Activated CD4-positive, CD25-positive, alpha-beta regulatory T cell (primary cell): ENCODE measurements around the gene IFIH1.

Experiments
- DNase-seq, 4 experiments: peaks; one replicate each; lab custom pipeline; 2025; lab: John Stamatoyannopoulos, UW

Gene IFIH1

DNA sequence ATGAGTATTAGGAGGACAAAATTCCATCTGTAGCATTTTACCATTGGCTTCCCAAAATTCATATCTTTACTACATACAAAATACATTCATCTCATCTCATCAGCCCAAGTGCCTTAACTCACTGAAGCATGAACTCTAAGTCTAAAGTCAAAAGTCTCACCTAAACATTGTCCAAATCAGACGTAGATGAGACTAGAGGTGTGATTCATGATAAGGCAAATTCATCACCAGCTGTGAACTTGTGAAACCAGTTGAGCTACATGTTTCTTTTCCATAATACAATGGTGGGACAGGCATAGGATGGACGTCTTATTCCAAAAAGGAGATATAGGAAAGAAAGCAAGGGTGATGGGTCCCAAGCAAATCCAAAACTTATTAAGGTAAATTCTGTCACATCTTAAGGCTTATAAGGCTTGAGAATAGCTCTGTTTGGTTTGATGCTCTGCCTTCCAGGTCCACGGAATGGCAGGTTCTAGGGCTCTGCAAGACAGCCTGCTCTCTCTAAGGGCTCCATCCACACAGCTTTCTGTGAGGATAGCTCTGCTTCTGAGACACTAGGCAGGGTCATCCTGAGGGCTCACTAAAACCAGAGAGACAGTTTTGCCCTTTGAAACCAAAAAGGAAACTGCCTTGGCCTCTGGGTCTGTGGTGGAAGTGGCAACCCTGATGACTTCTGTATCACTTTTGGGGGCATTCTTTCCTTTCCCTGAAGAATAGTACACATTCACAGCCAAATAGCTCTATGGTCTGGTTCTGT, 9.6 kb downstream of the IFIH1 start:
- no peak for DNase-seq

DNA sequence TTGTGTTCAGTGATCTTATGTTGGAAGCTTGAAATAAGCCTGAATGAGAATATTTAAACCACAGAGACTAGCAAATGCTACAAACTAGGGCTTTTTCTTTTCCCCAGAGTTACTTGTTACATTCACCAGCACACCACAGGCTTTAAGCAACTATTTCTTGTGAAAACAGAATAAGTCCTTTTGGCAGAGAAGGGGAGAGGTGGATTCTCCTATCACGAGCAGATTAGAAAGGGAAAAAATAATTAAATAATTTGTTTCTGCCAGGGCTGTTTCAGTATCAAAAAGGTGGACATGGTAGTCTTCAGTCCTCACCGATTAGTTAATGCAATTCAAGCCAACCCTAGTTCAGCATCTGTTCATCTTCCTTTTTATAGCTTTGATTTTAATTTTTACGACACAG, 12.6 kb downstream of the IFIH1 start:
- DNase-seq: no peak

DNA sequence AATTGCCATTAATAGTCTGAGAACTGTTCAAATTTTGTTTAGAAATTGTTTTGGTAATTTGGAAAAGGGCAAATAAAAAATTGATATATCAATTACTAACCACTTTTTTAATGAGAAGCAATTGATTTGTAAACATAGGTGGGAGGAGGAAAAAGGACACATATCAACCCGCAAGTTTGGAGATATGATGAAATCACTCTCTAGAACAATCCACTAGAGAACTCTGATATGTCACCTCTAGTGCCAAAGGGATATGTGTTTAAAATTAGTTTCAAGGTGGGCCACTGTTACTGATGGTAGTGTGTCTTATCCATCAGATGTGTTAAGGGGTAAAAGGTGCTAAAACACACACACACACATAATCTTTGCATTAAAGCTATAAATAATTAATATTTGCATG, 16.6 kb downstream of the IFIH1 start:
- no peak for DNase-seq

DNA sequence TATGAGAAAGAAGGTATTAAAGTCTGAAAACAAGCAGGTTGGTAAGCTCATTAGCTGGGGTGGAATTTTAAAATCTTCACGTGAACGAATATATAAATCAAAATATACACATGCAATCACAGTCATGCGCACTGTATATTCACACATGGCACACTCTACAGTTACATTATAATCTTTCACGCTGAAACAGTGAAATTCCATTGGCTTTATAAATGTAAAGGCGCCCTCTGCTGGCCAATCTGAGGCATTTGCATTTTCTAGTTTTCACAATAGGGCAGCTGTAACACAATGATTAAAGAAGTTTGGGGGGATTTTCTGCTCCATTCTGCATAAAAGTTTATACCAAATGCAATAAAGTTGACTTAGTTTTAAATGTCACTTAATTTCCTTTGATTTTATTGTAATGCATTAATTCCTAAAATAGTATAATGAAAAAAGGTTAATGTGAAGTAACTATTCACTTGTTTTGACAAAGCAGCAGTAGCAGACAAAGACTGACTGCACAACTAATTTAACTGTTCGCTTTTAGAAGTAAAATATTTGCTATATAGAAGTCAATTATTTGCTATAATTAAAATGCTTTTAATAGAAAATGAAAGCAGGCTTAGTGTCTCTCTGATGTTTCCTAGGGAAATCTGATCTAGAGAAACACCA, 17.2 kb downstream of the IFIH1 start:
- peak; percentile 2 to 26 (median 16) for DNase-seq

- DNase-seq: no peak
Measured at GRCh38 chr2:162300266-162300665, 18.2 kb downstream of the IFIH1 start.

DNA sequence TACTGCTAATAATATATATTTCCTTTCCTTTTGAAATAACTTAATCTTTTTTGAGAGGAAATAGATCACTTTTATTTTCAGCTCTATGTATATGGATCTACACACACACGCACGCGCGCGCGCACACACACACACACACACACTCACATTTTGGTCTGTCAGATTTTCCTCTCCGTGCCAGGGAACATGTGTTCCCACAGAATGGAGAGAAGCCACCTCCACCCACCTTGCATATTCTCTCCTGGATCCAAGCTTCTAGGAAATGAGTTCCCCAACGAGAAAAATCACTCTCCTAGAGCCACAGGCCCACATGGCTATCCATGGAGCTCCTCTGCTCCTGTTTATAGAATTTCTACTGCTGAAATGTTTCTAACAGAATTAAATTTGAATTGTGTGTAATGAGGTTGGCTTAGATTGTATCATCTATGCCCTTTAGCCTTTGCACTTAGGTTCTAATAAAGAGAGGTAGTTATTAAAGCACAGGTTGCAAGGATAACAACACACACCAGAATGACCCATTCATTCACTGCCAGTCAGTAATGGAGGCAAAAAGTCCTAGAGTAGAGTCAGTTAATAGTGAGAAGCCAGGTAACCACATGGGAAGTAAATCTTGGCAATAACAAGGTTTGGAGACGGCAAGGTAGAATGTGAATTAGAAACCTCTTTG, 19.7 kb downstream of the IFIH1 start:
- DNase-seq: no peak

DNA sequence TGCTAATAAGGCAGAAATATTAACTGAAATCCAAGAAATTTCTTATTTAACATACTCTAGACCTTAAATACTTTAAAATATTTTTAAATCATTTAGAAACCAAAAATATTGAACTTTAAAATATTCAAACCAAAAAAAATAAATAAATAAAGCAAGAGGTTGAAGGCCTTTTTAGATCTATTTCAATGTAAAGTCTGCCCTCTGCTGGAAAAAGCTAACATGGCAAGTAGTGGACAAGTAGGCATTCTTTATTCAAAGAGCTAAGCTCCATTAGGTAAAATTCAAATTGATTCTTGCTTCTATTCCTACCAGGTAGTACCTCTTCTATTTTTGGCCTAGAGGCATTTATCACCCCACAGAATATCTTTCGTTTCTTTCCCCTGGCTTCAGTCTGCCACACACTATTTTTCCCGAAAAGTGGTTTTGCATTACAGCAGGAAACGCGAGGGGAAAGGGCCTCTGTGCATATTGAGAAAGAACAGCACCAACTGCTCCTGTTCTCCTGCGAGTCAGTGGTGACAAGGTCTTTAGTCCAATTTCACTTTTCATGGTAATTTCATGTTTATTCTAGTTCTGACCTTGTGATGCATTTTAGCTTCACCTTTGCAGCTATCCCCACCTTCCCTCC, 20.4 kb downstream of the IFIH1 start:
- peak; percentile 6 to 34 (median 25) for DNase-seq

- DNase-seq: no peak
Measured at GRCh38 chr2:162295009-162295408, 23.5 kb downstream of the IFIH1 start.

DNA sequence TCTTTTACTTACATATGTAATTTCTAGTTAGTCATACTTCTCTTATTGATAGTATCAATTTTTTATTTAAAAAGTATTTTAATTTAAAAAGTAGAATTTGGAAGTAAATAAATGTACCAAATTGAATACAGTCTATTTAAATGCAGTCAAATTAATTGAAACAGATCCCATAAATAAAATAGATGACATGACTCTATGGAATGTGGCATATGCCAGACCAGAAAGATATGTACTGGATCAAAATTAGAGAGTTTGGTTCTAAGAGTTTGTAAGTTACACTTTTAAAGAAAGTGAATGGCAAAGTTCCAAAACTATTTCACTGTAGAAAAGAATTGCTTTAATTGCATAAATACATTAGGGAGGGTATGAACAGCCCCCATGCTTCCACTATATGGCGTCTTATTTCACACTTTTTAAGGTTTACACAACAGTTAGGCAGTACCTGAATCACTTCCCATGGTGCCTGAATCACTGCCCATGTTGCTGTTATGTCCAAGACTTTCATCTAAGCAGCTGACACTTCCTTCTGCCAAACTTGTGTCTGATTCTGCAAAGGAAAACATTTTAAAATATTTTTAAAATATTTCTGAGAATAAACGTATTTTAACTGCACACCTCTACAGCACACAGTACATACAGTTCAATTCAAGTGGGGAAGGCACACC, 25.2 kb downstream of the IFIH1 start:
- DNase-seq: no peak

DNA sequence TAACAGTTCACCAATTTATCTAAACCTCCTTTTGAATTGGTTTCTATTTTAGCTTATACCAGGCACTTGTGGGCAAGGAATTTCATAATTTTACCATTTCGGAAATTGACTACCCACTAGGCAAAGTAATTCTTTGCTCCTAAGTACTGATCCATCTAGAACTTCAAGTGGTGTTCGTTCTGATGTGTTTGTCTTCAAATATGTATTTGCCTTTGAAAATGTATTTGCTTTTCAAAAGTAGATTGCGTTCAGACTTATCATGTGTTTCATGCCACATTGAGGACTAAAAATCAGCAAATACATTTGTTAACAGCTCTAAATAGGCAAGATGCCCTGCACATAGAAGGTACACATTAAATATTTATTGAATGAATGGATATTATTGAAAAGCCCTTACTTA, 26.7 kb downstream of the IFIH1 start:
- DNase-seq: no peak

GRCh38 chr2:162282765-162283425, 35.6 kb downstream of the IFIH1 start:
- no peak for DNase-seq

GRCh38 chr2:162280654-162281053, 37.8 kb downstream of the IFIH1 start:
- DNase-seq: no peak

- DNase-seq: no peak
Measured at GRCh38 chr2:162277381-162277780, 41.1 kb downstream of the IFIH1 start.

DNA sequence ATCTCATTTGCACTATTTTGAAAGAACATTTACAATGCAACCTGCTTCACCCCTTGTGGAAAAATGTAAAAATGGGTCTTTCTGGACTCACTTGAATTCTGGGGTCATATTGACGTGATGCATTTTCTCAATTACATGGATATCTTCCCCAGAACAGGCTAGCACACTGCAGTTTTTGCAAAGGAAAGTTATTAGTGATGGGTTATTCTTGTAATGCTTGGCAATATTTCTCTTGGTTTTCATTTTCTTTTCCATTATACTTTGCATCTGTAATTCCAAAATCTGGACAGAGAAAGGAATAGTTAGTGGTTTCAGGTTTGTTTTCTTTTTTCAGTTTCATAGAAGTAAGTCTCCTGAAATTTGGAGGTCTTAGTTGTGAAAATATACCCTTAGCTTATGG, 50.5 kb downstream of the IFIH1 start:
- no peak for DNase-seq

- no peak for DNase-seq
Measured at GRCh38 chr2:162267496-162267895, 51.0 kb downstream of the IFIH1 start.

GRCh38 chr2:162266460-162266760, 52.1 kb downstream of the IFIH1 start:
- no peak for DNase-seq

GRCh38 chr2:162265666-162266459, 52.6 kb downstream of the IFIH1 start:
- no peak for DNase-seq

DNA sequence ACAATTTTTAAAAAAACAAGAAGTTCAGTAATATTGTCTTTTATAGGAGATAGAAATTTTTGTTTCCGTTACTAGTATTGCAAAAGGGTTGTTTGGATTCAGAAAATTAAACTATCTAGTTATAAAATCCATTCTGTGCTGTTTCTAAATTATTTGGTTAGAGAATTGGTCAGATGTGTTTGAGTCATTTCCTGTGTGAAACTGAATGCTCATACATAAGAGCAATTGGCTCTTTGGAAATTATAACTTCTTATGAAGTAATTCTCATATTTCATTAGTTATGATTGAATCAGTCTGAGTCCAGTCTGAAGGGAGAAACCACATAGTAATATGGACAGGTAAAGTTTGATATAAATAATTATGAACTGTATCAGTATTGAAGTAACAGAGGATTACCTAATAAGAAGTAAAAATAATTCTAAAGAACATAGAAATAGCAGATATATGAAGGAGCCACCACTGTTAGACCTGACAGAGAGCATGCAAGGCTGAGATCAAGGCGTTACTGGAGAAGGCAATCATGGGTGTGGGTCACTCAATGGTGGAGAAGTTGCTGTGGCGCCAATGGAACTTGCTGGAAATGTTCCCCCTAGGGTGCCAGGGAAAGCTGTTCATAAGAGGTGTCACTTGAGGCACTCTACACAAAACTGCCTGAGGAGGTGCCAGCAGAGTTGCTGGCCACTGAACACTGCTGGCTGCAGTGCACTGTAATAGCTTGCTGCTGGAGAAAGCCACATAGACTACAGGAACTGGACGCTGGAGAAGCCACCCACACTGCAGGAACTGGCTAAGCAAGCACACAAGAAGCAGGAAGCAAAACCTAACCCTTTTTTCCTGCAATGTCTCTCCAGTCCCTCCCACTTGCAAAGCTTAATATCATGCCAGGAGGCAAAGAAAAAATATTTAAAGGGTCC, 57.2 kb downstream of the IFIH1 start:
- no peak for DNase-seq

DNA sequence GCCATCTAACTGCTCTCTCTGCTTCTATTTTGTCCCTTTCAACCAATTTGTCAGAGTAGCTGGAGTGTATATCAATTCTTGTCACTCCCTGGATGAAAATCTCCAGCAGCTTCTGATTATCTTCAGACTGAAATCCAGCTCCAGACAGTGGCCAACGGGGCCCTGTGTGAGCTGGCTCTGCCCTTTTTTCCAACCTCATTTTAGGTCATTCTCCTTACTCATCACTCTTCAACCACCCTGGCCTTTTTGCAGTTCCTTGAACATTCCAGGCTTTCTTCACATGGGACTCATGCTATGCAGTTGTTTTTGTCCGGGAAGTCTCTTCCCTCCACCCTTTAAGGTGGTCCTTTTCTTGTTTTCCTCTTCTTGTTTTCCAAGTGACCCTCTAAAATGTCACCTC, 59.8 kb downstream of the IFIH1 start:
- DNase-seq: no peak

GRCh38 chr2:162258169-162258568, 60.3 kb downstream of the IFIH1 start:
- DNase-seq: no peak
